LNCAP (cell line): ENCODE results near the gene MAGEL2.

Experiments used
- CTCF ChIP-seq: fragments of 450-650 bp; IDR thresholded peaks from 2 replicates; pipeline ENCODE4 v1.5.1; 2017; ENCODE audit warnings: mild to moderate bottlenecking

MAGEL2 gene

GRCh38 chr15:23602124-23602523 lies 45.5 kb downstream of the MAGEL2 start:
- no peak for TF ChIP-seq CTCF

GRCh38 chr15:23599053-23599452 lies 48.6 kb downstream of the MAGEL2 start:
- no peak for TF ChIP-seq CTCF

- TF ChIP-seq CTCF: no peak
These were observed 50.9 kb downstream of the MAGEL2 start for GRCh38 chr15:23596736-23597135.

- no peak for TF ChIP-seq CTCF
These were observed 52.3 kb downstream of the MAGEL2 start for GRCh38 chr15:23595368-23595767.

- TF ChIP-seq CTCF: no peak
These were observed 53.4 kb downstream of the MAGEL2 start for GRCh38 chr15:23594252-23594770.
